NCI-H526 (cell line): ENCODE data around the gene SPATA13.
"Not testable (repeated sequence)": the region's sequence is repeated elsewhere in the genome, so short reads cannot be mapped to it uniquely, and the experiment has no call there.

Experiments used
- DNase-seq, 2 experiments: peaks; one replicate each; lab custom pipeline; 2025; lab: John Stamatoyannopoulos, UW

The SPATA13 gene

GRCh38 chr13:24280720-24281119 is 120.2 kb downstream of the SPATA13 start:
- no peak for DNase-seq

- no peak for DNase-seq
Measured at GRCh38 chr13:24281188-24282008, 120.9 kb downstream of the SPATA13 start.

- no peak for DNase-seq
Measured at GRCh38 chr13:24282256-24282655, 121.7 kb downstream of the SPATA13 start.

- no peak for DNase-seq
Measured at GRCh38 chr13:24284889-24285565, 124.5 kb downstream of the SPATA13 start.

GRCh38 chr13:24286624-24287023 is 126.1 kb downstream of the SPATA13 start:
- DNase-seq, result no peak

GRCh38 chr13:24287748-24288287 is 127.3 kb downstream of the SPATA13 start:
- DNase-seq, result no peak

GRCh38 chr13:24288870-24289269 is 128.3 kb downstream of the SPATA13 start:
- DNase-seq, result no peak

- DNase-seq, result no peak
Measured at GRCh38 chr13:24290280-24290932, 129.9 kb downstream of the SPATA13 start.

GRCh38 chr13:24292481-24292880 is 132.0 kb downstream of the SPATA13 start:
- DNase-seq, result no peak

GRCh38 chr13:24293746-24294145 is 133.2 kb downstream of the SPATA13 start:
- DNase-seq, result no peak

GRCh38 chr13:24299488-24300114 is 139.1 kb downstream of the SPATA13 start:
- DNase-seq, result no peak

GRCh38 chr13:24301434-24301833 is 140.9 kb downstream of the SPATA13 start:
- no peak for DNase-seq

GRCh38 chr13:24301911-24302310 is 141.4 kb downstream of the SPATA13 start:
- DNase-seq, result no peak

- DNase-seq, result no peak
Measured at GRCh38 chr13:24304620-24305019, 144.1 kb downstream of the SPATA13 start.

GRCh38 chr13:24306632-24307031 is 146.1 kb downstream of the SPATA13 start:
- DNase-seq, result no peak

GRCh38 chr13:24307211-24308067 is 146.9 kb downstream of the SPATA13 start:
- DNase-seq, result peak in 1 of 2 experiments; percentile 18

- no peak for DNase-seq
Measured at GRCh38 chr13:24308068-24308445, 147.5 kb downstream of the SPATA13 start.

- no peak for DNase-seq
Measured at GRCh38 chr13:24308488-24309020, 148.0 kb downstream of the SPATA13 start.

- DNase-seq, result not testable (repeated sequence)
Measured at GRCh38 chr13:24309300-24309699, 148.8 kb downstream of the SPATA13 start, which contains the start of gene C1QTNF9. Gene C1QTNF9, plus strand, starts transcription at chr13:24309580. Its CDS starts 6,424 bp downstream, at chr13:24316004.

GRCh38 chr13:24313439-24313838 is 152.9 kb downstream of the SPATA13 start:
- DNase-seq, result peak in 1 of 2 experiments; percentile 18

GRCh38 chr13:24317835-24318234 is 157.3 kb downstream of the SPATA13 start:
- DNase-seq, result not testable (repeated sequence)
